Sigmoid colon (tissue), 4 donors: ENCODE data around the gene TTC39A.

Experiments
- CTCF ChIP-seq, 4 experiments: fragments of 450-650 bp in 3 of 4; fragments of 200-600 bp in 1 of 4; IDR thresholded peaks; one replicate each; pipeline ENCODE4 v1.5.1; 2016 to 2019; ENCODE audit warnings: antibody characterized with exemption in 4 of 4, mild to moderate bottlenecking in 3 of 4, moderate library complexity in 2 of 4
- EP300 ChIP-seq, 4 donors: sonication (generic); formaldehyde crosslinking; IDR thresholded peaks; one replicate each; pipeline ENCODE4 v1.6.1; 2017; ENCODE audit warnings: antibody characterized with exemption in 4 of 4
- POLR2A ChIP-seq, 2 donors: fragments of 450-650 bp; IDR thresholded peaks; one replicate each; pipeline ENCODE4 v1.6.1; 2016; ENCODE audit warnings: antibody characterized with exemption in 2 of 2, mild to moderate bottlenecking in 2 of 2, moderate library complexity in 2 of 2
- POLR2AphosphoS5 ChIP-seq, 4 donors: sonication (generic); formaldehyde crosslinking; IDR thresholded peaks; one replicate each; pipeline ENCODE4 v1.6.1; 2017; ENCODE audit warnings: antibody characterized with exemption in 4 of 4

DNA sequence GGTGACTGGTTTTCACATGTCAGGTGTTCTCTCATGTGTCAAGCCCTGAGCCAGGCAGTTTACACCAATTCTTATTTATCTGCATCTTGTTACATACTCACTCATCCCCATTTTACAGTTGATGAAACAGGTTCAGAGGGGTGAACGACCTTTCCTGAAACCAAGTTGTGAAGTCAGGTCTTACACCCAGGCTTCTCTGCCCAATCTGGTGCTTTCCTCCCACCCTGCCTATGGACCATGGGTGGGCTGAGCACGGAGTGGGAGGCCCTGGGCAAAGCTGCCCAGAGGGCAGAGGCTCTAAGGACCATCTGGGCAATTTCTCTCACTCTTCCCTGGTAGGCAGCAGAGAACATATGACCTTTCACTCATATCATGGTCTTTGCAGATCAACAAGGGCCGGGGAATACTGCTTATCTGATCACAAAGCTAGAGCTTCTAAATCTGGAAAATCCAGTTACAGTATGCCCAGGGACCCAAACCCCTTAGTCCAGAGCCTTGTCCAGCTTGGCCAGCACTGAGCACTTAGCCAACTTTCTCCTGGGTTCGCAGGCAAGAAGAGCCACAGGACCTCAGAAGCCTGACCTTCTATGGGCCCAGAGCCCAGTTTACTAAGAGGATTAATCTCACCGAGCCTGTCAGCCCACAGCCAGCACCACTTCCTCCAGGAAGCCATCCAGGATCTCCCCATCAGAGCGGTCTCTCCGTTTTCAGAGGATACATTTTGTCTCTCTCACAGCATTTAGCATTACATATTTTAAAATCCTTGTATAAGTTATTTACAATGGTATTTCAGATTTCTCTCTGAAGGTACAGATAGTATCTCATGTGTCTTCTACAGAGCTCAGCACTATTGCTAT lies 16.0 kb upstream of the TTC39A start:
- TF ChIP-seq POLR2A (IDR thresholded peaks at IDR 0.05) (no peak), CTCF (IDR thresholded peaks at IDR 0.05) (no peak), POLR2AphosphoS5 (IDR thresholded peaks at IDR 0.05) (no peak), EP300 (IDR thresholded peaks at IDR 0.05) (no peak)
